Measurements from ENCODE around the gene CBLB. TPM values are rescaled to one million over a fixed set of nuclear protein-coding genes. Genes with fewer than 3 reads are reported as not detected.

The CBLB gene
- total RNA-seq, 1 donor from 2014 or later, result 5.9 TPM

- no peak for TF ChIP-seq CTCF (conservative IDR thresholded peaks at IDR 0.05; ENCODE audit: low read depth, low read length)
- DNase-seq (ENCODE audit: low read depth), result no peak
- H3K4me3 ChIP-seq (ENCODE audit: low read depth, low read length), result no peak overlapping the region
Observed at GRCh38 chr3:105802118-105802706, 66.6 kb downstream of the CBLB start.

- H3K4me3 ChIP-seq (ENCODE audit: low read depth, low read length), result no peak overlapping the region
- DNase-seq (ENCODE audit: low read depth), result no peak
- no peak for TF ChIP-seq CTCF (conservative IDR thresholded peaks at IDR 0.05; ENCODE audit: low read depth, low read length)
Observed at GRCh38 chr3:105801397-105801796, 67.4 kb downstream of the CBLB start.

- no peak for DNase-seq (ENCODE audit: low read depth)
- H3K4me3 ChIP-seq (ENCODE audit: low read depth, low read length), result no peak overlapping the region
- TF ChIP-seq CTCF (conservative IDR thresholded peaks at IDR 0.05; ENCODE audit: low read depth, low read length), result no peak
Observed at GRCh38 chr3:105800320-105800719, 68.5 kb downstream of the CBLB start.

- no peak for DNase-seq (ENCODE audit: low read depth)
- no peak for TF ChIP-seq CTCF (conservative IDR thresholded peaks at IDR 0.05; ENCODE audit: low read depth, low read length)
- H3K4me3 ChIP-seq (ENCODE audit: low read depth, low read length), result no peak overlapping the region
Observed at GRCh38 chr3:105799286-105799685, 69.5 kb downstream of the CBLB start.

GRCh38 chr3:105798381-105798934 is 70.4 kb downstream of the CBLB start:
- DNase-seq (ENCODE audit: low read depth), result no peak

GRCh38 chr3:105793040-105793439 is 75.8 kb downstream of the CBLB start:
- H3K4me3 ChIP-seq (ENCODE audit: low read depth, low read length), result no peak overlapping the region
- no peak for DNase-seq (ENCODE audit: low read depth)
- TF ChIP-seq CTCF (conservative IDR thresholded peaks at IDR 0.05; ENCODE audit: low read depth, low read length), result no peak

More at GRCh38 chr3:105798381-105798934, 70.4 kb downstream of the CBLB start:
- no peak overlapping the region for H3K4me3 ChIP-seq (ENCODE audit: low read depth, low read length)
- TF ChIP-seq CTCF (conservative IDR thresholded peaks at IDR 0.05; ENCODE audit: low read depth, low read length), result no peak
